CD8-positive, alpha-beta memory T cell (primary cell): ENCODE results near the gene RFTN1. TPM values are rescaled to one million over a fixed set of nuclear protein-coding genes. Genes with fewer than 3 reads are reported as not detected.

Source experiments
- CTCF ChIA-PET: fragments of 350-600 bp; sonication (Branson Sonifier 250); formaldehyde crosslinking; loops from one replicate; lab custom pipeline; 2021; ENCODE audit warnings: antibody characterized with exemption; lab: Charles Lee
- POLR2A ChIA-PET: fragments of 350-600 bp; sonication (Branson Sonifier 250); formaldehyde crosslinking; loops from one replicate; lab custom pipeline; 2021; ENCODE audit warnings: antibody characterized with exemption; lab: Charles Lee
- DNase-seq, 5 donors: peaks; one replicate each; pipeline versions ENCODE4 v3.0.0 to v3.0.0-alpha.2; 2020 to 2022; ENCODE audit warnings: mixed read lengths in 1 of 5
- H3K27ac ChIP-seq: one replicate; pipeline ENCODE4 v1.7.0; 2013; ENCODE audit warnings: low read depth, mild to moderate bottlenecking, low read length, moderate library complexity
- H3K27me3 ChIP-seq: 2 replicates; pipeline ENCODE4 v1.7.0; 2013; ENCODE audit warnings: low read length, mild to moderate bottlenecking; ENCODE audit not compliant: insufficient read depth, poor library complexity, severe bottlenecking
- H3K36me3 ChIP-seq: 2 replicates; pipeline ENCODE4 v1.7.0; 2013; ENCODE audit warnings: mild to moderate bottlenecking, low read length, moderate library complexity; ENCODE audit not compliant: insufficient read depth
- H3K4me1 ChIP-seq: 2 replicates; pipeline ENCODE4 v1.7.0; 2013; ENCODE audit warnings: mild to moderate bottlenecking, low read length, moderate library complexity; ENCODE audit not compliant: insufficient read depth
- H3K4me3 ChIP-seq: 2 replicates; pipeline ENCODE4 v1.7.0; 2013; ENCODE audit warnings: mild to moderate bottlenecking, low read length
- H3K9me3 ChIP-seq: 2 replicates; pipeline ENCODE4 v1.7.0; 2013; ENCODE audit warnings: mild to moderate bottlenecking, low read length
- H3K27ac Mint-ChIP-seq, 8 donors: one replicate each; pipeline ENCODE4 v1.8.0; 2020 to 2021; ENCODE audit warnings: mixed read lengths in 8 of 8, mild to moderate bottlenecking in 6 of 8, inconsistent platforms in 3 of 8, moderate library complexity in 3 of 8
- H3K27me3 Mint-ChIP-seq, 2 donors: one replicate each; pipeline ENCODE4 v1.8.0; 2020 to 2021; ENCODE audit warnings: mixed read lengths in 2 of 2, mild to moderate bottlenecking in 1 of 2, moderate library complexity in 1 of 2
- H3K36me3 Mint-ChIP-seq, 3 donors: one replicate each; pipeline ENCODE4 v1.8.0; 2020 to 2021; ENCODE audit warnings: mixed read lengths in 3 of 3, inconsistent platforms in 1 of 3, mild to moderate bottlenecking in 1 of 3
- H3K4me1 Mint-ChIP-seq, 3 donors: one replicate each; pipeline ENCODE4 v1.8.0; 2020 to 2021; ENCODE audit warnings: mixed read lengths in 3 of 3, inconsistent platforms in 1 of 3, mild to moderate bottlenecking in 1 of 3
- H3K4me3 Mint-ChIP-seq, 7 donors: one replicate each; pipeline ENCODE4 v1.8.0; 2020 to 2021; ENCODE audit warnings: mixed read lengths in 7 of 7, mild to moderate bottlenecking in 6 of 7, moderate library complexity in 4 of 7, inconsistent platforms in 2 of 7
- H3K9me3 Mint-ChIP-seq, 5 donors: one replicate each; pipeline ENCODE4 v1.8.0; 2020 to 2022; ENCODE audit warnings: mixed read lengths in 5 of 5, mild to moderate bottlenecking in 3 of 5, moderate library complexity in 2 of 5, inconsistent platforms in 1 of 5
- polyA plus RNA-seq: library from polyadenylated mRNA; unstranded; fragments of 300-500 nt; fragmentation: Illumina TruSeq; gene quantifications from one replicate; pipeline ENCODE4 v1.2.3, GENCODE V29; 2021
- total RNA-seq, 2 experiments: library from RNA; stranded (reverse); gene quantifications; one replicate each; pipeline ENCODE4 v1.2.3, GENCODE V29; 2021

The RFTN1 gene
- total and polyA plus RNA-seq, 3 experiments from 2014 or later: 87.4 to 126 (median 125) TPM

DNA sequence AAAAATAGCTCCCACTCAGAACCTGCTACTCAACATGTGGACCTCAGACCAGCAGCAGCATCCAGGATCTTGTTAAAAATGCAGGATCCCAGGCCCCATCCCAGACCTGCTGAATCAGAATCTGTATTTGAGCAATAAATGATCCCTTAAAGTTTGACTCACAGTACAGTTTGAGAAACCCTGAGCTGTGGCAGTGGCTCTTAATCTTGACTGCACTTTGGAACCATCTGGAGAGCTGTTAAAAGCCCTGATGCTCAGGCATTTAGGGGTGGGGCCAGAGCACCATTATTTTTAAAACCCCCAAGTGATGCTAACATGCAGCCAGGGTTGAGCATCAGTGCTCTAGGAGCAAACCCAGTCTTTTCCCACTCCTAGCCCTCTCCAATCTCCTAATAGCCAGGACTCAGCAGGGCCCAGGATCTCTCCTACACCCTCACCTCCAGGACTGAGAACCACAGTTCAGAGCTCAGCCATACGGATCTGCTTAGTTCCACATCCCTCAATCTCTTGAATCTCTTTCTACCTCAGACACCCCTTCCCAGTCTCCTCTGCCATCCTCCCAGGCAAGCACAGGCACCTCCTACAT, 10.2 kb downstream of the RFTN1 start:
- DNase-seq: no peak
- Mint-ChIP-seq H3K4me3 (no peak overlapping the region), H3K4me1 (peaks cover 63 to 93% (median 84%) of the 10 kb centered on the region in 3 donors), H3K9me3 (peaks cover 0 to 2% (median 0%) of the 10 kb centered on the region in 5 donors), H3K27ac (peak overlapping the region in 3 of 8 donors; percentile 7 to 70 (median 47)), H3K27me3 (no peaks in the 10 kb centered on the region), H3K36me3 (peaks cover 13 to 53% (median 22%) of the 10 kb centered on the region in 3 donors)
- CTCF ChIA-PET: interaction anchor here (1.2 kb wide), 1 partner anchor 9 kb away, joined by 3 read pairs; no protein-coding TSS in a partner anchor
- Histone ChIP-seq H3K36me3 (peaks cover 7% of the 10 kb centered on the region), H3K9me3 (no peaks in the 10 kb centered on the region), H3K4me1 (peaks cover 27% of the 10 kb centered on the region), H3K4me3 (no peak overlapping the region), H3K27ac (no peak overlapping the region), H3K27me3 (no peaks in the 10 kb centered on the region)
- POLR2A ChIA-PET: no interaction called here

DNA sequence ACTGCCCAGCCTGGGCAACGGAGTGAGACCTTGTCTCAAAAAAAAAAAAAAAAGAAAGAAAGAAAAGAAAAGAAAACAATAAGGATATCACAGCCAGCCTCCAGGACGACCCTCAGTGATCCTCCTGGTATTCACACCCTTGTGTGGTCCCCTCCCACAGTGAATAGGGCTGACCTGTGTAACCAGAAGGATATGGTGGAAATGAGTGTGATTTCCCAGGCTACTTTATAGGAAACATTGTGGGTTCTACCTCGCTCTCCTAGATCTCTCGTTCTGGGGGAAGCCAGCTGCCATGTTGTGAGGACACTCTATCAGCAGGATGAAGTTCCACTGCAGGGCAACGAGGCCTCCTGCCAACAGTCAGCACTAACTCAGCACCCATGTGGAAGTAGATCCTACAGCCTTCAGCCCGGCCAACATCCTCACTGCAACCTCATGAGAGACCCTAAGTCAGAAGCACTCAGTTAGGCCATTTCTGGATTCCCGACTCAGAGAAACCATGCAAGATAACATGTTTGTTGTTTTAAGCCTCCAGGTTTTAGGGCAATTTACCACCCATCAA, 11.1 kb downstream of the RFTN1 start:
- H3K4me1 Mint-ChIP-seq: peaks cover 61 to 93% (median 84%) of the 10 kb centered on the region in 3 donors
- H3K36me3 Mint-ChIP-seq: peaks cover 13 to 53% (median 22%) of the 10 kb centered on the region in 3 donors
- Histone ChIP-seq H3K4me3 (no peak overlapping the region), H3K9me3 (no peaks in the 10 kb centered on the region), H3K27me3 (no peaks in the 10 kb centered on the region), H3K27ac (no peak overlapping the region), H3K4me1 (peaks cover 26% of the 10 kb centered on the region), H3K36me3 (peaks cover 7% of the 10 kb centered on the region)
- ChIA-PET POLR2A (no interaction called here), CTCF (interaction anchor here (1.2 kb wide), 1 partner anchor 10 kb away, joined by 3 read pairs; no protein-coding TSS in a partner anchor)
- no peaks in the 10 kb centered on the region for H3K27me3 Mint-ChIP-seq
- peak overlapping the region in 2 of 8 donors; percentile 29 to 35 for H3K27ac Mint-ChIP-seq
- DNase-seq: no peak
- H3K9me3 Mint-ChIP-seq: peaks cover 0 to 2% (median 0%) of the 10 kb centered on the region in 5 donors
- no peak overlapping the region for H3K4me3 Mint-ChIP-seq

DNA sequence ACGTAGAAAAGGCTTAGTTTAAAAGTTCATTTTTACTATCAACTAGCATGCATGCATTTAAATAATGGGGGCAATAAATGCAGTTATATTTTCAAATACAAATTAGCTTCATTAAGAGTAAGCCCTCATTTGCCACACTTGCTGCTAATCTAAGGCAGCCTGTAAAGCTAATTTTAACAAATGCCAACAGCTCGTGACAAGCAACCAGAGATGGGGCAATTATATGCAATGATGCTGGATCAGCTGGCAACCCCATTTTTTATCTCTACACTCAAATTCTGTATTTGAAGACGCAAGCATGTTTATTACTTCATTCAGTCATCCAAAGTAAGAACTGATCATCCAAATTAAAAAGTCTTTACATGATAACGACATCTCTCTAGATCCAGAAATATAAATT, 12.1 kb downstream of the RFTN1 start:
- Mint-ChIP-seq H3K27me3 (no peaks in the 10 kb centered on the region), H3K36me3 (peaks cover 13 to 55% (median 22%) of the 10 kb centered on the region in 3 donors), H3K4me3 (no peak overlapping the region), H3K9me3 (peaks cover 0 to 2% (median 0%) of the 10 kb centered on the region in 5 donors), H3K4me1 (peaks cover 64 to 93% (median 84%) of the 10 kb centered on the region in 3 donors), H3K27ac (no peak overlapping the region)
- no peak for DNase-seq
- CTCF ChIA-PET: interaction anchor here (0.5 kb wide), 1 partner anchor 233 kb away, joined by 4 read pairs; no protein-coding TSS in a partner anchor
- H3K36me3 ChIP-seq: peaks cover 7% of the 10 kb centered on the region
- no peaks in the 10 kb centered on the region for H3K27me3 ChIP-seq
- POLR2A ChIA-PET: no interaction called here
- H3K9me3 ChIP-seq: no peaks in the 10 kb centered on the region
- H3K4me3 ChIP-seq: no peak overlapping the region
- no peak overlapping the region for H3K27ac ChIP-seq
- H3K4me1 ChIP-seq: peaks cover 29% of the 10 kb centered on the region

DNA sequence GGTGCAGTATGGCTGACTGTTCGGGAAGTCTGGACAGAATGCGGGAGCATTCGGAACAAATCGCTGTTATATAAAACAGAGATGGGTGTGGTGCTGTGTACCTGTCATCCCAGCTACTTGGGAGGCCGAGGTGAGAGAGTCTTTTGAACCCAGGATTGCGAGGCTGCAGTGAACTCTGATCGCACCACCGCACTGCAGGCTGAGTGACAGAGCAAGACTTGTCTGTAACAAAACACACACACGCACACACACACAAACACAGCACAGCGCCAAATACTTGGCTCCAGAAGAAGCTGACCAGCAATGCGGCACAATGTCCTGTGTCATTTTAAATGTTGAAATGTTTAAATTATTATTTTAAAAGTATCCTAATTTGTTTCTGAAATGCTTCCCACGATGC, 12.6 kb downstream of the RFTN1 start:
- H3K4me1 Mint-ChIP-seq: peaks cover 64 to 93% (median 84%) of the 10 kb centered on the region in 3 donors
- CTCF ChIA-PET: no interaction called here
- H3K9me3 Mint-ChIP-seq: peaks cover 0 to 2% (median 0%) of the 10 kb centered on the region in 5 donors

DNA sequence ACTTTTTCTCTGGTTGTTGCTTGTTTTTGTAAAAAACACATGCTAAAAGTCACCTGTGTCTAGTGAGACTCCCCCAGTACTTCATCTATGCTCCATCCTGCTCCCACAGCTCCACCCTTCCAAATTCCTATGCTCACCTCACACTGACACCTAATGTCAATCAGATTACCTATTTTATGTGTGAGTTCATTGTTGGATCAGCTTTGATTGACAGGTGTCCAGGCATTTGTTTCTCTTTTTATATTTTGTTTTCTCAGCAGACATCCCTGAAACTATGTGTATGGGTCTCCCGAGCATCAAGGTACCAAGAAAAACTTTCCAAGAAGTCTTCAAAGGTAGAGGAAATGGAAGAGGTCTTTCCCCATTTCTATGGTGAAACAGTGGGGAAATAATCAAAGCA, 13.4 kb downstream of the RFTN1 start:
- H3K4me3 ChIP-seq: no peak overlapping the region
- POLR2A ChIA-PET: no interaction called here
- no peak overlapping the region for H3K27ac ChIP-seq
- H3K9me3 ChIP-seq: no peaks in the 10 kb centered on the region
- Mint-ChIP-seq H3K4me1 (peaks cover 67 to 93% (median 84%) of the 10 kb centered on the region in 3 donors), H3K9me3 (peaks cover 0 to 2% (median 0%) of the 10 kb centered on the region in 5 donors), H3K27ac (peak overlapping the region in 3 of 8 donors; percentile 10 to 50 (median 33)), H3K27me3 (no peaks in the 10 kb centered on the region), H3K4me3 (no peak overlapping the region), H3K36me3 (peaks cover 11 to 43% (median 19%) of the 10 kb centered on the region in 3 donors)
- DNase-seq: no peak
- peaks cover 7% of the 10 kb centered on the region for H3K36me3 ChIP-seq
- H3K4me1 ChIP-seq: peaks cover 42% of the 10 kb centered on the region
- CTCF ChIA-PET: interaction anchor here (1.4 kb wide), 1 partner anchor 17 kb away, joined by 5 read pairs; no protein-coding TSS in a partner anchor
- no peaks in the 10 kb centered on the region for H3K27me3 ChIP-seq

More for the DNA sequence above, 12.6 kb downstream of the RFTN1 start:
- Mint-ChIP-seq H3K4me3 (no peak overlapping the region), H3K27me3 (no peaks in the 10 kb centered on the region), H3K36me3 (peaks cover 13 to 51% (median 23%) of the 10 kb centered on the region in 3 donors), H3K27ac (peak overlapping the region in 1 of 8 donors; percentile 16)
- DNase-seq: no peak
- no peaks in the 10 kb centered on the region for H3K27me3 ChIP-seq
- peaks cover 7% of the 10 kb centered on the region for H3K36me3 ChIP-seq
- peaks cover 33% of the 10 kb centered on the region for H3K4me1 ChIP-seq
- POLR2A ChIA-PET: no interaction called here
- no peaks in the 10 kb centered on the region for H3K9me3 ChIP-seq
- H3K27ac ChIP-seq: no peak overlapping the region
- no peak overlapping the region for H3K4me3 ChIP-seq

DNA sequence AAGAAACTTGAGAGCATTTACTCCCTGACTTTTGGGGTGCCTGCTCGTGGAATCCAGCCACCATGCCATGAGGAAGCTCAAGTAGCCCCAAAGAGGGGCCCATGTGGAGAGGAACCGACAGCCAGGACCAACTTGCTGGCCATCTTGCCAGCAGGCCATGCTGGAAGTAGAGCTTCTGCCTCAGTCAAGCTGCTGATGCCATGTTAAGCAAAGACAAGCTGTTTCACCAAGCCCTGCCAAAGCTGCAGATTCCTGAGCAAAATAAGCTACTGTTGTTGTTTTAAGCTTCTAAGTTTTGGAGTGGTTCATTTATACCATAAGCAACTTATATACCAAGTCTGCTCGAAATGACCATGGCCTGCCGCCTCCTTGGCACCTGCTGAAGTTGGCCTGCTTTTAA, 14.1 kb downstream of the RFTN1 start:
- H3K4me1 ChIP-seq: peaks cover 47% of the 10 kb centered on the region
- POLR2A ChIA-PET: interaction anchor here (1.2 kb wide), 1 partner anchor 10 kb away, joined by 5 read pairs; no protein-coding TSS in a partner anchor
- H3K27me3 Mint-ChIP-seq: no peaks in the 10 kb centered on the region
- H3K36me3 Mint-ChIP-seq: peaks cover 5 to 38% (median 12%) of the 10 kb centered on the region in 3 donors
- H3K36me3 ChIP-seq: peaks cover 7% of the 10 kb centered on the region
- peaks cover 0 to 2% (median 0%) of the 10 kb centered on the region in 5 donors for H3K9me3 Mint-ChIP-seq
- H3K4me1 Mint-ChIP-seq: peaks cover 68 to 93% (median 84%) of the 10 kb centered on the region in 3 donors
- H3K4me3 ChIP-seq: no peak overlapping the region
- no peaks in the 10 kb centered on the region for H3K27me3 ChIP-seq
- CTCF ChIA-PET: interaction anchor here (1.4 kb wide), 1 partner anchor 17 kb away, joined by 5 read pairs; no protein-coding TSS in a partner anchor
- peak overlapping the region in 2 of 8 donors; percentile 60 to 82 for H3K27ac Mint-ChIP-seq
- DNase-seq: no peak
- H3K27ac ChIP-seq: no peak overlapping the region
- no peaks in the 10 kb centered on the region for H3K9me3 ChIP-seq
- no peak overlapping the region for H3K4me3 Mint-ChIP-seq

DNA sequence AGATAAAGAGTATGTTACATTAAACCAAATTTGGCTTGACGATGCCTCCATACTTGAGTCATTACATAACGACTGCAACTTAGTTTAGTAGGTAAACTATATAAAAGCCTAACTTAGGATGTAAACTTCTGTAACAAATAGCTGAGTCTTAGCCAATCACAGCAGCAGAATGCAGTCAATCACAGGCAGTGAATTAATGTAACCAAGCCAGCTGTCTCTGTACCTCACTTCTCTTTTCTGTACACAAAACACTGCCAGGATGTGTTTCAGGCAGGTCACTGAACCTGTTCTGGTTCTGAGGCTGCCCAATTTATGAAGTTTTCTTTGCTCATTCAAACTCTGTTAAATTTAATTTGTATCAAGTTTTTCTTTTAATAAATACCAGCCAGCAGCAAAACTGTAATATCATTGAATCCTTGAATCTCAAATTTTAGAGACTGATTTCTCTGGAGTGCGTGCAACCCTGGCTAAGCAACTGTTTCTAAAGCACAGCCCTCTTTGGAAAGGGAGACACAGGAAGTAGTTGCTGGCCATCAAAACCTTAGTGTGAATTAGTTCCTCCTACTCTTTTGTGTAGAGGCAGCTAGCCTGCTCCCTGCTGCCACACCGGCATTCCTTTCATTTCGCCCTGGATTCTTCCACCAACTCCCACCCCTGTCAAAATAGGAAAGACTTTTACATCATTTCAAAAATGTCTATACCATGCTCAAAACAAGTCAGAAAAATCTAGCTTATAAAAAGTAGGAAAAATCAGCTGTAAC, 15.2 kb downstream of the RFTN1 start:
- Mint-ChIP-seq H3K9me3 (peaks cover 0 to 2% (median 0%) of the 10 kb centered on the region in 5 donors), H3K4me3 (peak overlapping the region in 4 of 7 donors; percentile 6 to 76 (median 15)), H3K4me1 (peaks cover 68 to 87% (median 76%) of the 10 kb centered on the region in 3 donors), H3K27me3 (no peaks in the 10 kb centered on the region), H3K27ac (peak overlapping the region in 6 of 8 donors; percentile 42 to 82 (median 80)), H3K36me3 (peaks cover 5 to 38% (median 9%) of the 10 kb centered on the region in 3 donors)
- H3K36me3 ChIP-seq: peaks cover 7% of the 10 kb centered on the region
- no peak overlapping the region for H3K4me3 ChIP-seq
- no peak overlapping the region for H3K27ac ChIP-seq
- peaks cover 47% of the 10 kb centered on the region for H3K4me1 ChIP-seq
- H3K9me3 ChIP-seq: no peaks in the 10 kb centered on the region
- CTCF ChIA-PET: interaction anchor here (1.4 to 2.7 kb wide), 2 partner anchors 15 to 16 kb away, joined by 5 to 15 read pairs; no protein-coding TSS in a partner anchor
- DNase-seq: no peak
- POLR2A ChIA-PET: interaction anchor here (1.2 kb wide), 1 partner anchor 11 kb away, joined by 5 read pairs; no protein-coding TSS in a partner anchor
- no peaks in the 10 kb centered on the region for H3K27me3 ChIP-seq
